AG10803 (cell line): Measurements from ENCODE around the gene TBXAS1.
A peak's percentile ranks its signal among the peaks of the same experiment; 100 is the strongest.

Experiments used
- DNase-seq: peaks from one replicate; pipeline ENCODE4 v3.0.0; 2010; ENCODE audit warnings: low read depth
- H3K4me3 ChIP-seq: 2 replicates; pipeline ENCODE4 v1.5.1; 2011; ENCODE audit warnings: mild to moderate bottlenecking, low read length, control low read depth
- CTCF ChIP-seq: conservative IDR thresholded peaks from 2 replicates; pipeline ENCODE4 v1.5.1; 2011; ENCODE audit warnings: mild to moderate bottlenecking, low read length, control low read depth, inconsistent platforms

TBXAS1 gene

GRCh38 chr7:139846297-139846696 lies 17.2 kb downstream of the TBXAS1 start:
- TF ChIP-seq CTCF, result no peak
- H3K4me3 ChIP-seq, result no peak overlapping the region
- no peak for DNase-seq

DNA sequence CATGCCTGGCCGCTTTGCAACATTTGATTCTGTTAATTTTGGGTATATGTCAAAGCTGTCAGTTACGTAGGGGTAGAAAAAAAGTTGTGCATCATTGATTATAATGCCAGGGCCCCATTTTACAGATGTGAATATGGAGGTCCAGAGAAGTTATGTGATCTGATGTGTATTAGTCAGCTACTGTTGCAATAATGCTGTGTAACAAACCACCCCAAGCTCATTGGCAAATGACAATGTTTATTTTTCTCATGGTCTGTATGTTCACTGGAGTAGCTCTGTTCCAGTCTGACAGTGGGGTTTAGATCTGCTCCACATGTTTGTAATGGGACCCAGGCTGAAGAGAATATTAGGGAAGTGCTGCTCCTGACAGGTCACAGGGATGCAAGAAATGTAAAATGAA lies 19.2 kb downstream of the TBXAS1 start:
- H3K4me3 ChIP-seq, result no peak overlapping the region
- TF ChIP-seq CTCF, result no peak
- DNase-seq, result no peak

DNA sequence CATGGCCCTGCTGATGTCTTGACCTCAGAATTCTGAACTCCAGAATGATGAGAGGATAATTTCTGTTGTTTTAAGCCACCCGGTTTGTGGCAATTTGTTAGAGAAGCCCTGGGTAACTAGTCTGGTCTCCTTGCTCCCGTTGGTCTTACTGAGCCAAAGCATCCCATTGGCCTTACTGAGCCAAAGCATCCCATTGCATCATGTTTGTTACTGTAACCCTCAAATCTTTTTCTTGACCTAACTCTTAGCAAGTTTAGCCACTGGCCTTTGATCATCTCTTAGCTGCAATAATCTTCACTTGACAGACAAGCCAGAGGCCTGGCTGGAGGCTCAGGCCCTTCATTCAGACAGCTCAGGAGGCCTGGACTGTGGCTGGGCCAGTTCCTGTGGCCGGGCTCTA lies 21.8 kb downstream of the TBXAS1 start:
- no peak overlapping the region for H3K4me3 ChIP-seq
- TF ChIP-seq CTCF, result no peak
- DNase-seq, result no peak

GRCh38 chr7:139851770-139852481 lies 22.9 kb downstream of the TBXAS1 start:
- TF ChIP-seq CTCF, result no peak
- H3K4me3 ChIP-seq, result no peak overlapping the region
- DNase-seq, result no peak

DNA sequence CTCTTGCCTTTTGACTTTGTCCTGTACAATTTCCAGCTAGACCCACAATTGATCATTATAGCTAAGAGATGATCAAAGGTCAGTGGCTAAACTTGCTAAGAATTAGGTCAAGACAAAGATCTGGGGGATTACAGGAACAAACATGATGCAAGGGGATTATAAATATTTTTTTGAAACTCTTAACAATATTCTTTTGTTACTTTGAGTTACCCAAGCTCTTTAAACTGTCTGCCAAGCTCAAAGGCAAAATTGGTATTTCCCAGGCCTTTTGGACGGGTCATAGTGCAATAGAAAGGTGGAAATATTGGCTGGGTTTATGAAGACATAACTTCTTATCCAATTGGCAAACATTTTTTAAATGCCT lies 23.4 kb downstream of the TBXAS1 start:
- DNase-seq, result no peak
- no peak overlapping the region for H3K4me3 ChIP-seq
- TF ChIP-seq CTCF, result no peak

DNA sequence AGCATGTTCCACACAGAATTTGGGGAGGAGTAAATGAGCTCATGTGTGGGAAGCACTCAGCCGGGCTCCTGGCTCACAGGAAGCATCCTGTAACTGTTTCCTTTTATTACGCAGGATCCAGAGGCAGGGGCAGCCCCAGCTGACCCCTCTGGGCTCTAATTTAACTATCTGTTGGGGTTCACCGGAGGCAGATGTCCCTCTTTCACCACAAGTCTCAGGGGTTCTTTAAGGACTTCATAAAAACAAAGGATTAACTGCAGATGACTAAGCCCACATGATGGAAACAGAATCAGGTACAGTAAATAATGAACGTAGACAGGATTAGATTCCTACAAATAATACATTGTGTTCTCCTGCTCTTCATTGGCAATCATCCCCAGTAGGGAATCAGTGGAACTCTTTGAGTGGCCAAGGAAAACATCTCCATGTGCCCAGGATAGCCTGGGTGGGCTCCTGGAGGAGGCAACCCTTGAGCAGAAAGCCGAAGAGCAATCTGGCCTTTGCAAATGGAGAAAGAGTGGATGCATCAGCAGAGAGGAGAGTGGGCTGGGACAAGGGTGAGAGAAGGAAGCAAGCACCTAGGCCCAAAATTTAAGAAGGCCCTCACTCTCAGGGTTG lies 24.6 kb downstream of the TBXAS1 start:
- TF ChIP-seq CTCF, result no peak
- no peak for DNase-seq
- no peak overlapping the region for H3K4me3 ChIP-seq

DNA sequence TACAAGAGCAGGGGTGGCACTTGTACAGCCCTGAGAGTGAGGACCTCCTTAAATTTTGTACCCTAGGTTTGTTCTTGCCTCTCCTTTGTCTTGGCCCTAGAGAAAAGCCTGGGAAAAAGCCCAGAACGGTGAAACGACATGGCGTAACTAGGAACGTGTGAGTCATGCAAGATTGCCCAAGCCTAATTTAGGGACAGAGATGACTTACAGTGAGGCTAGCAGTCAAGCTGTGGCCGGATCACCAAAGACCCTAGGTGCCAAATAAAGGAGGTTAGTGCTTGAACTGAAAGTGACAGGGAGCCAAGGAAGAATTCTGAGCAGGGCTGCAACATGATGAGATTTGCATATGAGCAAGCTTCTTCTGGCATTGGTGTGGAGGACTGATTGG lies 25.1 kb downstream of the TBXAS1 start:
- no peak for TF ChIP-seq CTCF
- peak; percentile 79 for DNase-seq
- no peak overlapping the region for H3K4me3 ChIP-seq
